Right lung (tissue), 5 donors: ENCODE data around the gene PAGE1. TPM values are rescaled to one million over a fixed set of nuclear protein-coding genes. Genes with fewer than 3 reads are reported as not detected.

Experiments
- polyA plus RNA-seq, 5 donors: library from polyadenylated mRNA; unstranded; fragments of 120-200 nt; gene quantifications; one replicate each; pipeline versions ENCODE4 v1.2.1 to v1.2.3, GENCODE V29; 2013; ENCODE audit warnings: inconsistent platforms in 1 of 5, low replicate concordance in 1 of 5; ENCODE audit not compliant: insufficient read length in 5 of 5, insufficient read depth in 1 of 5

PAGE1 gene
- polyA plus RNA-seq, 5 donors, result not detected

Other genes starting within 250 kb of the PAGE1 start
- not detected for gene GAGE12C, start 163.8 kb downstream of the PAGE1 start, polyA plus RNA-seq
- gene GAGE12D, start 154.3 kb downstream of the PAGE1 start, polyA plus RNA-seq, result not detected
- gene GAGE12E, start 144.7 kb downstream of the PAGE1 start, polyA plus RNA-seq, result not detected
- not detected for gene GAGE12F, start 135.1 kb downstream of the PAGE1 start, polyA plus RNA-seq
- gene GAGE12G, start 125.6 kb downstream of the PAGE1 start, polyA plus RNA-seq, result not detected
- not detected for gene GAGE12H, start 116.0 kb downstream of the PAGE1 start, polyA plus RNA-seq
- not detected for gene GAGE2A, start 106.5 kb downstream of the PAGE1 start, polyA plus RNA-seq
- gene GAGE1, start 97.0 kb downstream of the PAGE1 start, polyA plus RNA-seq, result not detected
- under 1 TPM in 2 of 5 donors, not detected in 3; 0.34 to 0.55 TPM for gene PAGE4, start 133.3 kb upstream of the PAGE1 start, polyA plus RNA-seq
- 1 to 10 TPM; 7.0 to 8.6 (median 8.3) TPM for gene USP27X, start 183.5 kb upstream of the PAGE1 start, polyA plus RNA-seq
- gene CLCN5, start 226.6 kb upstream of the PAGE1 start, polyA plus RNA-seq, result 10 to 100 TPM; 12.2 to 15.7 (median 14.9) TPM